ENCODE measurements around the gene ADAM11.

- TF ChIP-seq POLR2AphosphoS5 (IDR thresholded peaks at IDR 0.05) (peak; percentile 67), CTCF (IDR thresholded peaks at IDR 0.05) (no peak), EP300 (IDR thresholded peaks at IDR 0.05) (no peak), POLR2A (IDR thresholded peaks at IDR 0.05) (no peak)
Observed at GRCh38 chr17:44794851-44795413, 36.1 kb downstream of the ADAM11 start.

All from gastroesophageal sphincter (tissue), 3 donors.